Neural progenitor cell (in vitro differentiated cells): Measurements from ENCODE around the gene RGS6.

ENCODE experiments used
- EZH2 ChIP-seq: fragments of 200-600 bp; sonication (generic); IDR thresholded peaks from 2 replicates; pipeline ENCODE4 v1.6.1; 2017; ENCODE audit warnings: antibody characterized with exemption, mild to moderate bottlenecking, moderate library complexity
- EZH2phosphoT487 ChIP-seq: fragments of 200-600 bp; sonication (generic); IDR thresholded peaks from 2 replicates; pipeline ENCODE4 v1.6.1; 2017; ENCODE audit warnings: antibody characterized with exemption
- TF ChIP-seq, protein P1 (sequence below): fragments of 200-600 bp; sonication (generic); IDR thresholded peaks from 2 replicates; pipeline ENCODE4 v1.5.1; 2017; ENCODE audit warnings: antibody characterized with exemption, mild to moderate bottlenecking

DNA sequence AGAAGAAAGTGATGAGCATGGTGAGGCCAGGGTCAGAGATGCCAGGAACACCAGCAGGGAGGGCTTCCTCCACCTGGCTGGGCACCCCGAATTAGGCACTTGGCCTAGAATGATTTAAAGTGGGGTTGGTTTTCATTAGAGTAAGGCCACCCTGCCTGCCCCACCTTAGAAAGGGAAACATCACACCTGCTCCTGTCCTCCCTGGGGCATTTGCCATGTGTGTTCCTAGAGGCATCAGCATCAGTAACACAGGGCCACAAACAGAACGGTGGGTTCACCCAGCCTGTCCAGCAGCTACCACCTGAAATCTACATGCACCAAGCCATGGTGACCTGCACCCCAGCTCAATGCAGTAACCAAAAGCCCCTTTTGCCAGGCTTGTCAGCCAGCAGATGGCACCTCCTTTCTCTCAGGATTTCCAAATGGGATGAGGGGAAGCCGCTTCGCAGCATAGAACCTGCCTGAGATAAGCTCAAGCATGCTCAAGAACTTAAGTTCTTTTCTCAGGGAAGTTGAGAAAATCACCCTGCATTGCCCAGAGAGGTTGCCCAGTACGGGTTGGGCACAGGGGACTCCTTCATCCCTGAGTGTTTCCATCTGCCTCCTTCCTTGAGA is 622.9 kb downstream of the RGS6 start:
- TF ChIP-seq, protein P1, sequence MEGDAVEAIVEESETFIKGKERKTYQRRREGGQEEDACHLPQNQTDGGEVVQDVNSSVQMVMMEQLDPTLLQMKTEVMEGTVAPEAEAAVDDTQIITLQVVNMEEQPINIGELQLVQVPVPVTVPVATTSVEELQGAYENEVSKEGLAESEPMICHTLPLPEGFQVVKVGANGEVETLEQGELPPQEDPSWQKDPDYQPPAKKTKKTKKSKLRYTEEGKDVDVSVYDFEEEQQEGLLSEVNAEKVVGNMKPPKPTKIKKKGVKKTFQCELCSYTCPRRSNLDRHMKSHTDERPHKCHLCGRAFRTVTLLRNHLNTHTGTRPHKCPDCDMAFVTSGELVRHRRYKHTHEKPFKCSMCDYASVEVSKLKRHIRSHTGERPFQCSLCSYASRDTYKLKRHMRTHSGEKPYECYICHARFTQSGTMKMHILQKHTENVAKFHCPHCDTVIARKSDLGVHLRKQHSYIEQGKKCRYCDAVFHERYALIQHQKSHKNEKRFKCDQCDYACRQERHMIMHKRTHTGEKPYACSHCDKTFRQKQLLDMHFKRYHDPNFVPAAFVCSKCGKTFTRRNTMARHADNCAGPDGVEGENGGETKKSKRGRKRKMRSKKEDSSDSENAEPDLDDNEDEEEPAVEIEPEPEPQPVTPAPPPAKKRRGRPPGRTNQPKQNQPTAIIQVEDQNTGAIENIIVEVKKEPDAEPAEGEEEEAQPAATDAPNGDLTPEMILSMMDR, result peak; percentile 5
- no peak for TF ChIP-seq EZH2
- TF ChIP-seq EZH2phosphoT487, result no peak
